KBM-7 (cell line): ENCODE data around the gene AIG1.

Experiments
- DNase-seq: peaks from one replicate; pipeline ENCODE4 v3.0.0-alpha.2; 2015
- in situ Hi-C: fragments of 300-500 bp; cut with MboI; formaldehyde crosslinking; loops from 2 replicates; pipeline ENCODE4 v1.14.3; 2020; ENCODE audit warnings: low sequenced_read_pairs, low pct_unique_long_range_greater_than_20kb, mixed read lengths

AIG1 gene

GRCh38 chr6:143210420-143210819 lies 149.7 kb downstream of the AIG1 start:
- DNase-seq, result no peak
- in situ Hi-C loops, result no loop called here

GRCh38 chr6:143213859-143214376 lies 153.2 kb downstream of the AIG1 start:
- in situ Hi-C loops, result no loop called here

GRCh38 chr6:143215363-143215762 lies 154.7 kb downstream of the AIG1 start:
- in situ Hi-C loops, result no loop called here
- no peak for DNase-seq

More at GRCh38 chr6:143213859-143214376, 153.2 kb downstream of the AIG1 start:
- DNase-seq, result no peak

- in situ Hi-C loops, result no loop called here
- DNase-seq, result no peak
These were observed 155.1 kb downstream of the AIG1 start for GRCh38 chr6:143215771-143216170.

GRCh38 chr6:143218233-143218632 lies 157.5 kb downstream of the AIG1 start:
- in situ Hi-C loops, result no loop called here
- no peak for DNase-seq

GRCh38 chr6:143221698-143222097 lies 161.0 kb downstream of the AIG1 start:
- no peak for DNase-seq
- in situ Hi-C loops, result no loop called here

GRCh38 chr6:143222310-143222709 lies 161.6 kb downstream of the AIG1 start:
- DNase-seq, result no peak
- in situ Hi-C loops, result no loop called here

GRCh38 chr6:143222801-143223231 lies 162.1 kb downstream of the AIG1 start:
- in situ Hi-C loops, result no loop called here
- no peak for DNase-seq

- no peak for DNase-seq
- in situ Hi-C loops, result no loop called here
These were observed 163.2 kb downstream of the AIG1 start for GRCh38 chr6:143223895-143224294.

GRCh38 chr6:143224516-143224915 lies 163.8 kb downstream of the AIG1 start:
- DNase-seq, result no peak
- in situ Hi-C loops, result no loop called here

GRCh38 chr6:143225929-143226328 lies 165.2 kb downstream of the AIG1 start:
- in situ Hi-C loops, result no loop called here
- DNase-seq, result no peak

GRCh38 chr6:143227675-143228074 lies 167.0 kb downstream of the AIG1 start:
- DNase-seq, result no peak
- in situ Hi-C loops, result no loop called here

- in situ Hi-C loops, result no loop called here
- DNase-seq, result no peak
These were observed 168.7 kb downstream of the AIG1 start for GRCh38 chr6:143229400-143229799.

- in situ Hi-C loops, result no loop called here
These were observed 172.2 kb downstream of the AIG1 start for GRCh38 chr6:143232849-143233248.

GRCh38 chr6:143233554-143234285 lies 173.0 kb downstream of the AIG1 start:
- DNase-seq, result no peak
- in situ Hi-C loops, result no loop called here

More at GRCh38 chr6:143232849-143233248, 172.2 kb downstream of the AIG1 start:
- DNase-seq, result peak; percentile 26

GRCh38 chr6:143234734-143235133 lies 174.0 kb downstream of the AIG1 start:
- in situ Hi-C loops, result no loop called here

GRCh38 chr6:143236151-143236798 lies 175.6 kb downstream of the AIG1 start:
- in situ Hi-C loops, result no loop called here
- no peak for DNase-seq

More at GRCh38 chr6:143234734-143235133, 174.0 kb downstream of the AIG1 start:
- no peak for DNase-seq

GRCh38 chr6:143238306-143238705 lies 177.6 kb downstream of the AIG1 start:
- DNase-seq, result no peak
- in situ Hi-C loops, result no loop called here

GRCh38 chr6:143241111-143241510 lies 180.4 kb downstream of the AIG1 start:
- no peak for DNase-seq
- in situ Hi-C loops, result no loop called here

- DNase-seq, result no peak
- in situ Hi-C loops, result no loop called here
These were observed 181.2 kb downstream of the AIG1 start for GRCh38 chr6:143241911-143242310.
